ENCODE results near the gene YBX3.

GRCh38 chr12:10668526-10668925 is 54.6 kb downstream of the YBX3 start:
- TF ChIP-seq POLR2A (IDR thresholded peaks at IDR 0.05): no peak
- TF ChIP-seq CTCF (IDR thresholded peaks at IDR 0.05): no peak
- TF ChIP-seq EP300 (IDR thresholded peaks at IDR 0.05): no peak
- no peak for TF ChIP-seq POLR2AphosphoS5 (IDR thresholded peaks at IDR 0.05)
